Subcutaneous adipose tissue (tissue), 4 donors: Measurements from ENCODE around the gene KCNIP2. TPM values are rescaled to one million over a fixed set of nuclear protein-coding genes. Genes with fewer than 3 reads are reported as not detected.

Experiments used
- CTCF ChIP-seq: fragments of 450-650 bp; IDR thresholded peaks from one replicate; pipeline ENCODE4 v1.5.1; 2016; ENCODE audit warnings: low read depth, mild to moderate bottlenecking, control low read depth, antibody characterized with exemption, moderate library complexity
- total RNA-seq, 4 donors: library from RNA; depleted of rRNA; stranded (reverse); fragments of >200 nt; gene quantifications; one replicate each; pipeline ENCODE4 v1.1.0, GENCODE V29; 2016

Gene KCNIP2
- total RNA-seq = 100 to 1,000 TPM in 2 of 4 donors, 10 to 100 TPM in 2; 40.6 to 472 (median 78.2) TPM

- no peak for TF ChIP-seq CTCF
Measured at GRCh38 chr10:101843032-101844021, at the start of gene KCNIP2. KCNIP2 (minus strand) TSS chr10:101843800; CDS start chr10:101843568, 232 bp downstream.

- no peak for TF ChIP-seq CTCF
Measured at GRCh38 chr10:101892782-101893391, 49.3 kb upstream of the KCNIP2 start.

GRCh38 chr10:101889256-101890210 lies 45.9 kb upstream of the KCNIP2 start:
- no peak for TF ChIP-seq CTCF

GRCh38 chr10:101888251-101888949 lies 44.8 kb upstream of the KCNIP2 start:
- TF ChIP-seq CTCF = no peak

GRCh38 chr10:101887775-101888174 lies 44.2 kb upstream of the KCNIP2 start:
- TF ChIP-seq CTCF = no peak

- TF ChIP-seq CTCF = no peak
Measured at GRCh38 chr10:101886521-101887312, 43.1 kb upstream of the KCNIP2 start.
